ENCODE measurements around the gene MRO.

MRO gene

DNA sequence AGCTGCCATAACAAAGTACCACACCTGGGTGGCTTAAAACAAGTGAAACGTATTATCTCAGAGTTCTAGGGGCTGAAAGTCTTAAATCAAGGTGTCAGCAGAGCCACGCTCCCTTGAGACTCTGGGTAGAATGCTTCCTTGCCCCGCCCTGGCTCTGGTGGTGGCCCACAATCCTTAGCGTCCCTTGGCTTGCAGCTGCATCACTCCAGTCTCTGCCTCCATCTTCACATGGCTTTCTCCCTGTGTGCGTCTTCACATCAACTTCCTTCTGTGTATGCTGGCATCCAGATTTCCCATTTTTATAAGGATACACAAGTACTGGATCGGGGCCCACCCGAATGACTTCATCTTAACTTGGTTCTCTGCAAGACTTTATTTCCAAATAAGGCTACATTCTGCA, 62.5 kb downstream of the MRO start:
- TF ChIP-seq, protein P1, sequence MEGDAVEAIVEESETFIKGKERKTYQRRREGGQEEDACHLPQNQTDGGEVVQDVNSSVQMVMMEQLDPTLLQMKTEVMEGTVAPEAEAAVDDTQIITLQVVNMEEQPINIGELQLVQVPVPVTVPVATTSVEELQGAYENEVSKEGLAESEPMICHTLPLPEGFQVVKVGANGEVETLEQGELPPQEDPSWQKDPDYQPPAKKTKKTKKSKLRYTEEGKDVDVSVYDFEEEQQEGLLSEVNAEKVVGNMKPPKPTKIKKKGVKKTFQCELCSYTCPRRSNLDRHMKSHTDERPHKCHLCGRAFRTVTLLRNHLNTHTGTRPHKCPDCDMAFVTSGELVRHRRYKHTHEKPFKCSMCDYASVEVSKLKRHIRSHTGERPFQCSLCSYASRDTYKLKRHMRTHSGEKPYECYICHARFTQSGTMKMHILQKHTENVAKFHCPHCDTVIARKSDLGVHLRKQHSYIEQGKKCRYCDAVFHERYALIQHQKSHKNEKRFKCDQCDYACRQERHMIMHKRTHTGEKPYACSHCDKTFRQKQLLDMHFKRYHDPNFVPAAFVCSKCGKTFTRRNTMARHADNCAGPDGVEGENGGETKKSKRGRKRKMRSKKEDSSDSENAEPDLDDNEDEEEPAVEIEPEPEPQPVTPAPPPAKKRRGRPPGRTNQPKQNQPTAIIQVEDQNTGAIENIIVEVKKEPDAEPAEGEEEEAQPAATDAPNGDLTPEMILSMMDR (conservative IDR thresholded peaks at IDR 0.05; ENCODE audit: low read depth, low read length), result no peak
- DNase-seq (ENCODE audit: low read depth), result no peak
- no peak overlapping the region for H3K4me3 ChIP-seq (ENCODE audit: low read depth, low read length)

DNA sequence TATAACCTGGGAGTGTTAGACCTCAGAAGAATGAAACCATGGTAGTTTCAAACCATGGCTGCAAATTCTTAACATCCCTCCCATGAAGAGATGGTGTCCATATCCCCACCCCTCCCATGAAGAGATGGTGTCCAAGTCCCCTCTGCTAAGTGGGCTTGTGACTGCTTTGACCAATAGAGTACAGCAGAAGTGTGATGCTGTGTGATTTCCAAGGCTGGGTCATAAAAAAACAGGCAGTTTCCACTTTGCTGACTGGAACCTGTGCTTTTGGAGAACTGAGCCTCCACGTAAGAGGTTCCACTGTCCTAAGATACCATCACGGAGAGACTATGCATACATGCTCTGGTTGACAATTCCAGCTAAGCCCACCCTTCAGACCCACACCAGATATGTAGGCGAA, 65.5 kb downstream of the MRO start:
- TF ChIP-seq, protein P1 (conservative IDR thresholded peaks at IDR 0.05; ENCODE audit: low read depth, low read length), result no peak
- H3K4me3 ChIP-seq (ENCODE audit: low read depth, low read length), result no peak overlapping the region

DNA sequence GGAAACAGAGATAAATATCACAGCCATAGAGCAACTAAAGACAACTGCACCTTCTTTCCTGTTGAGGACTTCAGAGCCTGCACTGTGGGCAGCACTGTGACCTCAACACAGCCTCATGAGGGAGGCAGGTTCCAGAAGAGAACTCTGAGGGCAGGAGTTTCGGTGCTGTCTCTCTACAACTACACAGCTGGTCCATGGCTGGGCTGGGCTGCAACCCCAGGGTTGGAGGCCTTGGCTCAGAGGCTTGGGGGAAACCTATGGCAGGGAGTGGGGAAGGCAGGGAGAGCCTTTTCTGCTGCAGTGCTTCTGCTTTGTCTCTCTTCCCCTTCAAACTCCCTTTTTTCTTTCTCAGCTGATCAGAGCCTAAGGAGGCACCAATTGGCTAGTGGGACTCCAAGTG, 66.5 kb downstream of the MRO start:
- TF ChIP-seq, protein P1 (conservative IDR thresholded peaks at IDR 0.05; ENCODE audit: low read depth, low read length), result no peak
- DNase-seq (ENCODE audit: low read depth), result no peak
- no peak overlapping the region for H3K4me3 ChIP-seq (ENCODE audit: low read depth, low read length)

More for the DNA sequence above, 65.5 kb downstream of the MRO start:
- DNase-seq (ENCODE audit: low read depth), result no peak

DNA sequence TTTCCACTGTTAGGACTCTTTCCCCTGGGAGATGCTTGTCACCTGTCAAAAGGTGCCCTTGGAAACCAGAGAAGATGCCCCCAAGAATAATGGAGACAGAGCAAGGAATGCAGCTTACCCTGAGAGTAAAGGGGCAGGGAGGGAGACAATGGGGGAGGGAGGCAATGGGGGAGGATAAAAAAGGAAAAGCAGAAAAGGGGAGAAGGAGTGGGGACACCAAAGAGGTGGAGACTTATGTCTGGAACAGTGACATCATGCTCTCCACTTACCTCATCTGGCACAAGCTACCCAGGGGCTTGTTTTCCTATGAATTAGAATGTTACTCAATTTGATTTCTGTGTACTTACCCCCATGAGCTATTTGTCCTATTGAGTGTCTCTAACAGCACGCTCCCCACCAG, 67.9 kb downstream of the MRO start:
- DNase-seq (ENCODE audit: low read depth), result no peak
- no peak overlapping the region for H3K4me3 ChIP-seq (ENCODE audit: low read depth, low read length)
- TF ChIP-seq, protein P1 (conservative IDR thresholded peaks at IDR 0.05; ENCODE audit: low read depth, low read length), result no peak

DNA sequence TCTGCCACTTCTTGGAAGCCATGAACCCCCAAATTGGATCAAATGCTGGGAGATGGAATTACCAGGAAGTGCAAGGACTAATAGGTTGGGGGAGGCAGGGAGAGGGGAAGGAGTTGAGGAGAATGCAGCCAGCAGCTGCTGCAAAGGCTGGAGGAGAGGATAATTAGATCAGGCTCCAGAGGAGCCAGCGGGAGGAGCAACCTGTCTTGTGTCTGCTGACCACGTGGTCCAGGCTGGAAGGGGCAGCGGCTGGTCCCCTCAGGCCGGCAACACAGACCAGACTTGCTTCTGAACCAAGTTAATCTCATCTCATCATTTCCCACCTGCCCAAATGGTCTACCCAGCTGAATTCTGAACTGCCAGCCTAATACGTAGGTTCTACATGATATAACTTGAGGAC, 68.3 kb downstream of the MRO start:
- DNase-seq (ENCODE audit: low read depth), result no peak
- no peak overlapping the region for H3K4me3 ChIP-seq (ENCODE audit: low read depth, low read length)
- TF ChIP-seq, protein P1 (conservative IDR thresholded peaks at IDR 0.05; ENCODE audit: low read depth, low read length), result no peak

DNA sequence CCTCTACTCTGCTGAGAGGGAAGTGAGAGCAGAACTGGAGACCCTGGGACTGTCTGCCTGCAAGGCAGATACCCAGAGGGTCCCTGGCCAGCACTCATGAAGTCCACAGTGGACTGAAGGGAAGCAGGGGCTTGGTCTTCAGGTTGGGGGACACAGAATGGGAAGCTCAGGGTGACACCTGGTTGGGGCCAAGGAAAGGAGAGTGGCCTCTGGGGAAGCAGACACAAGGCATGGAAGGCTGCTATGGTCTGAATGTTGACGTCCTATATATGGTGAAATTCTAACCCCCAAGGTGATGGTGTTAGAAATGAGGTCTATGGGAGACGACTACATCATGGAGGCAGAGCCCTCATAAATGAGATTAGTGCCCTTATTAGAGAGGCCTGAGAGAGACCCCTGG, 69.3 kb downstream of the MRO start:
- H3K4me3 ChIP-seq (ENCODE audit: low read depth, low read length), result no peak overlapping the region
- TF ChIP-seq, protein P1 (conservative IDR thresholded peaks at IDR 0.05; ENCODE audit: low read depth, low read length), result no peak
- DNase-seq (ENCODE audit: low read depth), result no peak

DNA sequence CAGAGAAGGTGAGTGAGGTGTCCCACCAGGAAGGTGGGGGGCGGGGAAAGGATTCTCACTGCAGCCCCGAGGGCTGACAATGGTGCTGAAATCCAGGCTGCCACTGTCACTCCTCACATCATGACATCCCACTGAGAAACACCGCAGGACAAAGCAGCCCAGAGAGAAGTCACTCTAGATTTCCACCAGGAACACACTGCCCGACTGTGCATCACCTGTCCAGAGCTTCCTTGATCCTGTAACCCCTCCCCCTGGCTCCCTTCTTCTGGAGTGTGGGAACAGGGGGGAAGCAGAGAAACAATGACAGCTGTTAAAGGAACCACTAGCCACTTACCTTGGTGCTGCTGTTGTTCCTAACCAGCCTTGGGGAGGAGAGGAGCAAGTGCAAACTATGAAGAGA, 69.9 kb downstream of the MRO start:
- TF ChIP-seq, protein P1 (conservative IDR thresholded peaks at IDR 0.05; ENCODE audit: low read depth, low read length), result no peak
- no peak for DNase-seq (ENCODE audit: low read depth)
- H3K4me3 ChIP-seq (ENCODE audit: low read depth, low read length), result no peak overlapping the region

Measured in choroid plexus epithelial cell (primary cell).